Cardiac muscle cell (in vitro differentiated cells and primary cell): ENCODE data around the gene MSL1. TPM values are rescaled to one million over a fixed set of nuclear protein-coding genes. Genes with fewer than 3 reads are reported as not detected.

Experiments
- DNase-seq, 2 donors: peaks; one replicate each; pipeline versions ENCODE4 v3.0.0 to v3.0.0-alpha.2; 2010 to 2017; ENCODE audit warnings: low read depth in 1 of 2, low spot score in 1 of 2
- H3K27ac ChIP-seq: fragments of 200-600 bp; sonication (generic); 2 replicates; pipeline ENCODE4 v1.5.1; 2016
- H3K27me3 ChIP-seq: fragments of 200-600 bp; sonication (generic); 2 replicates; pipeline ENCODE4 v1.6.0; 2016; ENCODE audit warnings: control low read depth
- H3K36me3 ChIP-seq: fragments of 200-600 bp; sonication (generic); 2 replicates; pipeline ENCODE4 v1.5.1; 2016; ENCODE audit warnings: control low read depth
- H3K4me1 ChIP-seq: fragments of 200-600 bp; sonication (generic); 2 replicates; pipeline ENCODE4 v1.8.1; 2017; ENCODE audit warnings: low read depth, mild to moderate bottlenecking, mixed run types
- H3K4me3 ChIP-seq: fragments of 200-600 bp; sonication (generic); 2 replicates; pipeline ENCODE4 v1.5.1; 2016; ENCODE audit warnings: mild to moderate bottlenecking
- H3K9me3 ChIP-seq: fragments of 200-600 bp; sonication (generic); 2 replicates; pipeline ENCODE4 v1.5.1; 2017; ENCODE audit warnings: low read depth, mild to moderate bottlenecking, control low read depth
- polyA plus RNA-seq: library from polyadenylated mRNA; unstranded; fragments of >200 nt; fragmentation: Nextera tagmentation; extraction: Ambion mirVana; gene quantifications from 2 replicates; pipeline ENCODE4 v1.2.1, GENCODE V29; 2016
- total RNA-seq: library from RNA; depleted of rRNA; stranded (reverse); fragments of >200 nt; gene quantifications from 2 replicates; pipeline ENCODE4 v1.2.3, GENCODE V29; 2016
- TF ChIP-seq, protein P1 (sequence below): IDR thresholded peaks from 2 replicates; pipeline ENCODE4 v1.5.1; 2012; ENCODE audit warnings: low read depth, mild to moderate bottlenecking, low read length

The MSL1 gene
- total and polyA plus RNA-seq, 2 experiments from 2014 or later: 33.2 to 104 TPM

GRCh38 chr17:40158438-40159013 lies 36.8 kb downstream of the MSL1 start:
- no peaks in the 10 kb centered on the region for H3K9me3 ChIP-seq
- DNase-seq: peak in 1 of 2 donors; percentile 33
- no peak overlapping the region for H3K27ac ChIP-seq
- H3K4me1 ChIP-seq: no peaks in the 10 kb centered on the region
- no peak overlapping the region for H3K4me3 ChIP-seq
- H3K36me3 ChIP-seq: peaks cover 28% of the 10 kb centered on the region
- H3K27me3 ChIP-seq: no peaks in the 10 kb centered on the region
- TF ChIP-seq, protein P1, sequence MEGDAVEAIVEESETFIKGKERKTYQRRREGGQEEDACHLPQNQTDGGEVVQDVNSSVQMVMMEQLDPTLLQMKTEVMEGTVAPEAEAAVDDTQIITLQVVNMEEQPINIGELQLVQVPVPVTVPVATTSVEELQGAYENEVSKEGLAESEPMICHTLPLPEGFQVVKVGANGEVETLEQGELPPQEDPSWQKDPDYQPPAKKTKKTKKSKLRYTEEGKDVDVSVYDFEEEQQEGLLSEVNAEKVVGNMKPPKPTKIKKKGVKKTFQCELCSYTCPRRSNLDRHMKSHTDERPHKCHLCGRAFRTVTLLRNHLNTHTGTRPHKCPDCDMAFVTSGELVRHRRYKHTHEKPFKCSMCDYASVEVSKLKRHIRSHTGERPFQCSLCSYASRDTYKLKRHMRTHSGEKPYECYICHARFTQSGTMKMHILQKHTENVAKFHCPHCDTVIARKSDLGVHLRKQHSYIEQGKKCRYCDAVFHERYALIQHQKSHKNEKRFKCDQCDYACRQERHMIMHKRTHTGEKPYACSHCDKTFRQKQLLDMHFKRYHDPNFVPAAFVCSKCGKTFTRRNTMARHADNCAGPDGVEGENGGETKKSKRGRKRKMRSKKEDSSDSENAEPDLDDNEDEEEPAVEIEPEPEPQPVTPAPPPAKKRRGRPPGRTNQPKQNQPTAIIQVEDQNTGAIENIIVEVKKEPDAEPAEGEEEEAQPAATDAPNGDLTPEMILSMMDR: no peak

- no peaks in the 10 kb centered on the region for H3K9me3 ChIP-seq
- no peaks in the 10 kb centered on the region for H3K27me3 ChIP-seq
- TF ChIP-seq, protein P1: no peak
- no peaks in the 10 kb centered on the region for H3K4me1 ChIP-seq
- no peak for DNase-seq
- H3K27ac ChIP-seq: no peak overlapping the region
- H3K4me3 ChIP-seq: no peak overlapping the region
- H3K36me3 ChIP-seq: peaks cover 34% of the 10 kb centered on the region
Measured at GRCh38 chr17:40159456-40159855, 37.7 kb downstream of the MSL1 start.

- no peaks in the 10 kb centered on the region for H3K9me3 ChIP-seq
- no peak for DNase-seq
- H3K4me1 ChIP-seq: no peaks in the 10 kb centered on the region
- H3K27ac ChIP-seq: peak overlapping the region; percentile 84
- peaks cover 62% of the 10 kb centered on the region for H3K36me3 ChIP-seq
- H3K4me3 ChIP-seq: no peak overlapping the region
- H3K27me3 ChIP-seq: no peaks in the 10 kb centered on the region
- TF ChIP-seq, protein P1: no peak
Measured at GRCh38 chr17:40167685-40168261, 46.0 kb downstream of the MSL1 start.

DNA sequence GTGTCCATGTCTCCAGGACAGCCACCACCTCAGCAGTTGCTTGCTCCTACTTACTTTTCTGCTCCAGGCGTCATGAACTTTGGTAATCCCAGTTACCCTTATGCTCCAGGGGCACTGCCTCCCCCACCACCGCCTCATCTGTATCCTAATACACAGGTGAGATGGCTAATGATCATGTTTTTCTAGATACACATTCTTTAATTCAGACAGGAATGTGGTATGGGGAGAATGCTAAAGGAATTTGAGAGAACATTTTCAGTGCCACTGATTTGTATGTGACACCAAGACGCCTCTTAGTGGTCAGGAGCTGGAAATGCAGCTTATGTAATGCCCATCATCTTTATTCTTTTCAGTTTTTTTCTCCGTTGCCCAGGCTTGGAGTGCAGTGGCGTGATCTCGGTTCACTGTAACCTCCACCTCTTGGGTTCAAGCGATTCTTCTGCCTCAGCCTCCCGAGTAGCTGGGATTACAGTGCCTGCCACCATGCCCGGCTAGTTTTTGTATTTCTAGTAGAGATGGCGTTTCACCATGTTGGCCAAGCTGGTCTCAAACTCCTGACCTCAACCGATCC lies 46.6 kb downstream of the MSL1 start:
- Histone ChIP-seq H3K36me3 (peaks cover 58% of the 10 kb centered on the region), H3K27ac (peak overlapping the region; percentile 84), H3K9me3 (no peaks in the 10 kb centered on the region), H3K27me3 (no peaks in the 10 kb centered on the region), H3K4me3 (no peak overlapping the region), H3K4me1 (no peaks in the 10 kb centered on the region)
- TF ChIP-seq, protein P1: peak; percentile 70
- peak; percentile 78 to 80 for DNase-seq

DNA sequence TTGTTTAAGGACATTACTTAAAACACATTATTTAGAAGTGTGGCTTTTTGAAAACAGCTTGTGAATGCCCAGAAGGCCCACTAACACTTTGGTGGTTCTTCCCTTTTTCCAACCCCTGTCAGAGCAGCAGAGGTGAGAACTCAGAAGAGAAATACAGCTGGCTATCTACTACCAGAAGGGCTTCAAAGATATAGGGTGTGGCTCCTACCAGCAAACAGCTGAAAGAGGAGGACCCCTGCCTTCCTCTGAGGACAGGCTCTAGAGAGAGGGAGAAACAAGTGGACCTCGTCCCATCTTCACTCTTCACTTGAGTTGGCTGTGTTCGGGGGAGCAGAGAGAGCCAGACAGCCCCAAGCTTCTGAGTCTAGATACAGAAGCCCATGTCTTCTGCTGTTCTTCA lies 48.6 kb downstream of the MSL1 start:
- H3K4me3 ChIP-seq: no peak overlapping the region
- peaks cover 47% of the 10 kb centered on the region for H3K36me3 ChIP-seq
- TF ChIP-seq, protein P1: no peak
- no peaks in the 10 kb centered on the region for H3K9me3 ChIP-seq
- H3K27me3 ChIP-seq: no peaks in the 10 kb centered on the region
- no peak for DNase-seq
- no peaks in the 10 kb centered on the region for H3K4me1 ChIP-seq
- H3K27ac ChIP-seq: no peak overlapping the region
